ENCODE measurements around the gene POLR2B.
"Not testable (repeated sequence)": the region's sequence is repeated elsewhere in the genome, so short reads cannot be mapped to it uniquely, and the experiment has no call there.

Gene POLR2B

GRCh38 chr4:56990109-56990905 lies 11.6 kb downstream of the POLR2B start:
- no peak for DNase-seq

DNA sequence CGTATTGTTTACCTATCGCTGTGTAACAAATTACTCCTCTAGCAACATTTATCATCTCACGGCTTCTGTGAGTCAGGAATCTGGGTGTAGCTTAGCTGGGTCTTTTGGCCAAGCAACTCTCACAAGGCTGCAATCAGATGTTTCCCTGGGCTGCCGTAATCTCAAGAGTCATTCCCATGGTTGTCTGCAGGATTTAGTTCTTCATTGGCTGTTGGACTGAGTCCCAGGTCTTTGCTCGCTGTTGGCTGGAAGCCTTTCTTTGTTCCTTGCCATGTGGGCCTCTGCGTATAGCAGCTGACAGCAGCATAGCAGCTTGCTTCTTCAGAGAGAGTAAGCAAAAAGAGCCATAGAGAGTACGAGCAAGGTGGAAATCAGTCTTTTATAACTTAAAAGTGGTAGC lies 16.8 kb downstream of the POLR2B start:
- peak; percentile 63 for DNase-seq

- no peak for DNase-seq
Observed at GRCh38 chr4:56999751-57000150, 21.1 kb downstream of the POLR2B start.

DNA sequence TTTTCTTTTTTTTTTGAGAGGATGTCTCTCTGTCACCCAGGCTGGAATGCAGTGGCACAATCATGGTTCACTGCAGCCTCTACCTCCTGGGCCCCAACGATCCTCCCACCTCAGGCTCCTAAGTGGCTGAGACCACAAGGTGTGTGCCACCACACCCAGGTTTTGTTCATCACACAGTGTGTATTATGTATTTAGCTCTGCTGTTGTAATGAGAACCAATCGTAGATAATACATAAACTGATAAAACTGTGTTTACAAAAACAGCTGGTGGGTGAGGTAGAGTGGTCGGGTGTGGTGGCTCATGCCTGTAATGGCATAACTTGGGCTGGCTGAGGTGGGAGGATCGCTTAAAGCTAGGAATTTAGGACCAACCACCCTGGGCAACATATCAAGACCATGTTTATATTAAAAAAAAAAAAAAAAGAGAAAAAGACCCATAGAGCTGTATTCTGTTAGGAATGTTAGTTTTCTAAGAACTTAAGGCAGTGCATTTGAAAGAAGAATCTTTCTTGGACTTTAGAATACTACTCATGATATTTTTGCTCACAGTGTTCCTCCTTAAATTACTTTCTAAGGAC lies 34.9 kb downstream of the POLR2B start:
- no peak for DNase-seq

- no peak for DNase-seq
Observed at GRCh38 chr4:57018980-57019379, 40.3 kb downstream of the POLR2B start.

- no peak for DNase-seq
Observed at GRCh38 chr4:57020467-57021101, 41.9 kb downstream of the POLR2B start.

GRCh38 chr4:57023104-57023503 lies 44.4 kb downstream of the POLR2B start:
- DNase-seq, result no peak

- DNase-seq, result no peak
Observed at GRCh38 chr4:57034520-57034919, 55.8 kb downstream of the POLR2B start.

- DNase-seq, result no peak
Observed at GRCh38 chr4:57037982-57038604, 59.4 kb downstream of the POLR2B start.

GRCh38 chr4:57039345-57039744 lies 60.6 kb downstream of the POLR2B start:
- no peak for DNase-seq

GRCh38 chr4:57040510-57040909 lies 61.8 kb downstream of the POLR2B start:
- no peak for DNase-seq

- no peak for DNase-seq
Observed at GRCh38 chr4:57041020-57041419, 62.3 kb downstream of the POLR2B start.

- no peak for DNase-seq
Observed at GRCh38 chr4:57042711-57043169, 64.0 kb downstream of the POLR2B start.

DNA sequence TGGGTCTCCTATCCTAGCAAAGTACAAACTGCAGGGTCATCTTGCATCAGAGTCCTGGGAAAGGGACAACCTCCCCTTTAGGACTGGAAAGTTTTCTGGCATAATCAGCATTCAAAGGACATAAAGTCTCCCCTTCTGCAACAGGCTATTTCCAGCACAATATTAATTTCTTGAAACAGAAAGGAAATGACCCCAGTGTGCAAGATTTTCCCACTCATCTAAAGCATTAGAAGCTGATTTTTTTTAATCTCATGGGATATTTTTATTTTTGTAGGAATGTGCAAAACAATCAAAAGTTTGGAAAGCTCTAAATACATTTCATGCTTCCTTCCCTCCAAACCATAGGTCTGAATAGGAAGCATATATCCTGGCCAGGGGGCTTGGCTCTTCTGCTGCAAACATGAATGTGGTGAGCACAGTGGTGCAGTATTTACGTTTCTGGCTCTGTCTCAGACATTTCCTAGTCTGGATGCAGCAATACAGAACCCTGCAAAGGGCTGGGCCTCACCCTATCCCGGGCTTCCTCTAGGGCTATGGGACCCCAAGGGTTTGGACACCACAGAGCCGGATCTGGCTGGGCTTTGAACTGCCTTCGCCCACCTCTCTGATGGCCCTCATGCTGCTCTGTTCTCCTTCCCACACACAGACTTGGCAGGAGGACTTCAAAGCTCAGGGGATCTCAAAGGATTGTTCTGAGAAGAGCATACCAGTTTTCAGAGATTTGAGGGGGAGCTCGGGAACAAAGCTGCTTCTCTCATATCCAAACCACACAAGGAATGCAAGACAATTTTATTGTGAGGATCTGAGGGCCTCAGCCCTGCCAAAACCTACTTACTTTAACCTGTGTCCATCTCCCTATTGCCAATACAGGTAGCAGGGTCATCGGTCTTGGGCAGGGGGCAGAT lies 64.9 kb downstream of the POLR2B start:
- no peak for DNase-seq

- no peak for DNase-seq
Observed at GRCh38 chr4:57044279-57044678, 65.6 kb downstream of the POLR2B start.

DNA sequence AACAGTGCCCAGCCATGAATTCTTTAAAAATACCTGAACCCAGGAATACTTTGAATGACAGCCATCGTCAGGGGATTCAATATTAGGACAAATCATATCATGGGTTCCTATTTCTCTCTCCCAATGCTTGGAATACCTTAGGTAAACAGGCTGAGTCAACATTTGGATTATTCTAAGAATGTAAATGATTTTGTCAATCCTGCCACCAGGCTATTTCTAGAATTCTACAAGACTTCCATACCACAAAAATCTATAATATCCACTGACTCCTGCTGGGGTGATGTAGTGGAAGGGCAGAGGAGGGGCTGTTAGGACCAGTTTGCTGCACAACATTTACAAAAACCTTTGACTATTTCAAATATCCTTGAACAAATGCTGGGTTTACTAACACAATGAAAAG lies 66.3 kb downstream of the POLR2B start:
- no peak for DNase-seq

GRCh38 chr4:57047046-57047445 lies 68.3 kb downstream of the POLR2B start:
- not testable (repeated sequence) for DNase-seq

DNA sequence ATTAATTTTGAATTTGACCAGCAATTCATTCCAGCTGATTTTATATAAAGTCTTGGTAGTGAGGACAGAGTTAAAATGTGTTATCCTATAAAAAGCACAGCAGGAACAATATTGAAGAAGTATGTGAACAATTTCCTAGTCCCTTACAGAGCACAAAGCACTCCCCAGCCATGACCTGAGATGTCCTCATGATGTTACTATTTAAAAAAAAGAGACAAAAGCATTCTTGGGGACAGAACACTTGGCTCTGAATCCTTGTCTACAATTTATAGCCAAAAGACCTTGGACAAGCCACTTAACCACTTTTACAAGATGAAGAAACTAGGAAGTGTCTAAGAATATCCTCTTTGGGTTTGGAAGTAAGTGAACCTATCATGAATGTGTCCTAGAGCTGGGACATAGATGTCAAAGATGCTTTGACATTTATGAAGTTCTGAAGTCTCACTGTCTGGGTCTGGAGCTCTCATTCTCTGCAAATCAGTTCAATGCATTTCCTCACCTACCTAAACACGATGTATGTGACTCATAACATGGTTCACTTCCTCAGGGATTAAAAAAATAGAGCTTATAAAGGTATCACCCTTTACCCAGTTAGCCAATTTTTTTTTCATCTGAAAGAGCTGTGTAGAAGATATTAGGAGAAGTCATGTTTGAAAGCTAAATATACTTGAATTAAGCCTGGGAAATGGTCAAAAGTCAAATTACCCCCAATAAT lies 70.1 kb downstream of the POLR2B start:
- DNase-seq, result no peak

GRCh38 chr4:57051095-57051494 lies 72.4 kb downstream of the POLR2B start:
- DNase-seq, result no peak

DNA sequence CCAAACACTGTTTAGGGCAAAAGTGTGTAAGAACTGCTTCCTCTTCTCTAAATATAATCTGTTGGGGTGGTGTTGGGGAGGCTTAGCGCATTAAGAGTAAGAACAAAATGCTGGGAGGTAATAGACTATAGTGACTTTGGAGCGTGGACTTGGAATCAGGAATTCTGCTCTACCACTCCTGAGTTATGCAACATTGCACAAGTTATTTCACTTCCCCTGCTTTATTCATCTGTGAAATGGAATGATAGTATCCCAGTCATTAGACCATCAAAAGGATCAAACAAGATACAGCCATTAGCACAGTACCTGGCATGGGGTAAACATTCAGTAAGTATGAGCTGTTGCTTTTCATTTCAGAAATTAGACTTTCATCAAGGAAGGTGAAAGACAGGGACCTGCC lies 72.8 kb downstream of the POLR2B start:
- no peak for DNase-seq

- no peak for DNase-seq
Observed at GRCh38 chr4:57053508-57053907, 74.8 kb downstream of the POLR2B start.

DNA sequence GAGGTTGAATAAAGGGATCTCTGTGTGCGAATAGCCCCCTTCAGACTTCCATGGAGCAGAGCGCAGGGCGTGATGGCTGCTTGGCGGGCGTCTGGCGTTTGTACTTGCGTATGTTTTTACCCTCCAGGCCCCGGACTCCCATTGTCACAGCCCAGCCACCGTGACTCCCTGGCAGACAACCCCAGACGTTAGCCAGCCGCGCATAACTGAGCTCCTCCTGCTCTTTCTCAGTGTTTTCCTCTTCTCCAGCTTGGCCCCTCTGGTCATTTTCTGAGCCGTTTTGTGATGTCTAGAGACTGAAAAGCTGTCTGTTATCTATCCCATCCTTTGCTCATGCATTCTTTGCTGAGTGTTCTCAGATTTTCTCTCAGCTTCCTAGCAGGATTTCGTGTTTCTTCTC lies 77.2 kb downstream of the POLR2B start:
- no peak for DNase-seq
